ENCODE measurements around the gene OR52D1.

GRCh38 chr11:5522308-5522707, 33.8 kb downstream of the OR52D1 start:
- TF ChIP-seq ETS2 (tag; IDR thresholded peaks at IDR 0.05; ENCODE audit: borderline replicate concordance, poor library complexity, severe bottlenecking) (no peak), MEF2D (tag; conservative IDR thresholded peaks at IDR 0.05; ENCODE audit: low read depth) (no peak), TSC22D4 (tag; IDR thresholded peaks at IDR 0.05) (no peak), POLR2A (conservative IDR thresholded peaks at IDR 0.05) (no peak)

Measured in K562 (cell line).